ENCODE results near the gene GRIN2A. TPM values are rescaled to one million over a fixed set of nuclear protein-coding genes. Genes with fewer than 3 reads are reported as not detected.

GRIN2A gene
- total and polyA plus RNA-seq, 2 experiments from 2014 or later: not detected

GRCh38 chr16:10178526-10178925 is 3.7 kb downstream of the GRIN2A start:
- TF ChIP-seq EZH2phosphoT487 (IDR thresholded peaks at IDR 0.05; ENCODE audit: insufficient read depth, low read depth) (no peak), EZH2 (IDR thresholded peaks at IDR 0.05; ENCODE audit: insufficient read depth, poor library complexity, severe bottlenecking) (no peak)
- H3K4me3 ChIP-seq: no peak overlapping the region
- H3K4me1 ChIP-seq (ENCODE audit: insufficient read depth): no peaks in the 10 kb centered on the region
- H3K9me3 ChIP-seq (ENCODE audit: low read depth): no peaks in the 10 kb centered on the region
- 60 to 66% methylated on average over 3 of the region's 3 CpGs for WGBS, 2 experiments (ENCODE audit: low coverage in 1 of 2, low lambda C conversion rate in 2 of 2, missing lambda C conversion rate in 2 of 2)
- H3K4me2 ChIP-seq (ENCODE audit: unreplicated experiment): no peak overlapping the region
- in situ Hi-C loops (cut with MboI): loop anchor here (25.0 kb wide), 1 partner anchor 1616 kb away; no protein-coding TSS in a partner anchor
- H3K27me3 ChIP-seq (replicated peaks; ENCODE audit: insufficient read depth): peaks cover 12% of the 10 kb centered on the region
- no peaks in the 10 kb centered on the region for H3F3A ChIP-seq (ENCODE audit: insufficient read depth)
- H2AFZ ChIP-seq: no peak overlapping the region
- no peaks in the 10 kb centered on the region for H3K9me2 ChIP-seq (ENCODE audit: insufficient read depth)
- H4K20me1 ChIP-seq (ENCODE audit: insufficient read depth): no peaks in the 10 kb centered on the region
- H3K79me2 ChIP-seq (ENCODE audit: insufficient read depth): no peaks in the 10 kb centered on the region
- DNase-seq: no peak
- H3K36me3 ChIP-seq (ENCODE audit: low read depth): no peaks in the 10 kb centered on the region
- no peak overlapping the region for H3K27ac ChIP-seq
- no peak overlapping the region for H3K9ac ChIP-seq

DNA sequence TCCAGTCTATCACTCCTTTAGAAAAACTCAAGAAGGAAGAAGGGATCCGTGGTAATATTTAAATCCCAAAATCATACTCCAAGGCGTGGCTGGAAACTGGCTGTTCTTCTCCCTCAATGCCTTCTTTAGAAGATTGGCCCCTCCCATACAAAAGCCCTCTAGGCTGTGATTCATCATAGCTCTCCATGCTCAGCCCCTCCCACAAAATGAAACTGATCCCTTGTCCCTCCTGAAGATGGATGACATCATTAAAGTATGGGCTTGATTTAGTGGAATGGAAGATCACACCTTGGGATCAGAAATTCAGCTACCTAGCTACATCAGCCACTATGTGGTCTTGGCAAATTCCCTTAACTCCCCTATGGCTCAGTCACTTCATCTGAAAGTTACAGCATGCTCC is 4.1 kb downstream of the GRIN2A start:
- no peaks in the 10 kb centered on the region for H3K79me2 ChIP-seq (ENCODE audit: insufficient read depth)
- no peak for TF ChIP-seq EZH2phosphoT487 (IDR thresholded peaks at IDR 0.05; ENCODE audit: insufficient read depth, low read depth)
- TF ChIP-seq EZH2 (IDR thresholded peaks at IDR 0.05; ENCODE audit: insufficient read depth, poor library complexity, severe bottlenecking): no peak
- H3K36me3 ChIP-seq (ENCODE audit: low read depth): no peaks in the 10 kb centered on the region
- no peaks in the 10 kb centered on the region for H3K9me2 ChIP-seq (ENCODE audit: insufficient read depth)
- in situ Hi-C loops (cut with MboI): loop anchor here (25.0 kb wide), 1 partner anchor 1616 kb away; no protein-coding TSS in a partner anchor
- 11 to 19% methylated on average over 2 of the region's 2 CpGs for WGBS, 2 experiments (ENCODE audit: low coverage in 1 of 2, low lambda C conversion rate in 2 of 2, missing lambda C conversion rate in 2 of 2)
- H3K4me3 ChIP-seq: no peak overlapping the region
- no peaks in the 10 kb centered on the region for H4K20me1 ChIP-seq (ENCODE audit: insufficient read depth)
- H2AFZ ChIP-seq: no peak overlapping the region
- H3K9ac ChIP-seq: no peak overlapping the region
- H3K27me3 ChIP-seq (replicated peaks; ENCODE audit: insufficient read depth): peaks cover 9% of the 10 kb centered on the region
- no peak for DNase-seq
- H3K27ac ChIP-seq: no peak overlapping the region
- no peaks in the 10 kb centered on the region for H3F3A ChIP-seq (ENCODE audit: insufficient read depth)
- no peaks in the 10 kb centered on the region for H3K9me3 ChIP-seq (ENCODE audit: low read depth)
- H3K4me1 ChIP-seq (ENCODE audit: insufficient read depth): no peaks in the 10 kb centered on the region
- no peak overlapping the region for H3K4me2 ChIP-seq (ENCODE audit: unreplicated experiment)

DNA sequence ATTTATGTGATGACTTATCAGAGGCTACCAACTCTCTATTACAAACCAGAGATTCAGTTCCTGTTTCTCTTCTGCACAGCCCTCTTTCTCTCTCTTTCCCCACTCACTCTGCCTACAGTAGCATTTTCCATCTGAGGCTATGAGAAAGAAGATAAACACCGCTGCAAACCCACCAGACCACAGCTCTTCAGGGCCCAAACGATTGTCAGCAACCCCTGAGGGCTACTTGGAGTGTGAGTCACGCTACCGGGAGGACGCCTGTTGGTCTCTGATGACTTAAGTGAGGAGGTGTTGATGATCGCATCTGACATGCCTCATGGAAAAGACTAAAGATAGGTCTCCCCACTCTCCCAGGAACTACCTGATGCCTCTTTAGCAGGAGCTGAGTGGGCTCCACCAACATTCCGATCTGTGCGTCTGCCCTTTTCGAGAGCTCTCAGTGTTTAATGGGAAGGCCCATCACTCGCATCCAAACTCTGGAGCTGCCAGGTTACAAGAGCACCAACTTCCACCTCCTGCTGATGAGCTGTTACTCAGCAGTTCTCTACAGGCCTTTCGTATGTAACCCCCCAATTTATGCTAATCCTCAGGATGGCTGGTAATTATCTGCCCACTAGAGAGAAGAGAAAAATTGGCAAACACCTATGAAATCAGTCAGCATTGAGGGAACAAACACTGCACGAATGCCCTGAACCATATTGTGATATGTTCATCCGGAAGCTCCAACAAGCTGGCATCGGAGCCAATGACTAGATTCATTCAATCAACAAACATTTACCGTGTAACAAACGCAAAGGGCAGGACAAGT is 9.2 kb downstream of the GRIN2A start:
- no peaks in the 10 kb centered on the region for H3K9me2 ChIP-seq (ENCODE audit: insufficient read depth)
- TF ChIP-seq EZH2phosphoT487 (IDR thresholded peaks at IDR 0.05; ENCODE audit: insufficient read depth, low read depth): no peak
- no peak for TF ChIP-seq EZH2 (IDR thresholded peaks at IDR 0.05; ENCODE audit: insufficient read depth, poor library complexity, severe bottlenecking)
- no peaks in the 10 kb centered on the region for H3K36me3 ChIP-seq (ENCODE audit: low read depth)
- no peaks in the 10 kb centered on the region for H3K27me3 ChIP-seq (replicated peaks; ENCODE audit: insufficient read depth)
- in situ Hi-C loops (cut with MboI): no loop called here
- 38 to 39% methylated on average over 16 of the region's 16 CpGs for WGBS, 2 experiments (ENCODE audit: low coverage in 1 of 2, low lambda C conversion rate in 2 of 2, missing lambda C conversion rate in 2 of 2)
- H3F3A ChIP-seq (ENCODE audit: insufficient read depth): no peaks in the 10 kb centered on the region
- no peak overlapping the region for H3K9ac ChIP-seq
- H3K4me3 ChIP-seq: no peak overlapping the region
- H3K79me2 ChIP-seq (ENCODE audit: insufficient read depth): no peaks in the 10 kb centered on the region
- no peak overlapping the region for H2AFZ ChIP-seq
- no peaks in the 10 kb centered on the region for H3K9me3 ChIP-seq (ENCODE audit: low read depth)
- H3K27ac ChIP-seq: no peak overlapping the region
- no peak overlapping the region for H3K4me2 ChIP-seq (ENCODE audit: unreplicated experiment)
- peak; percentile 22 for DNase-seq
- no peaks in the 10 kb centered on the region for H4K20me1 ChIP-seq (ENCODE audit: insufficient read depth)
- H3K4me1 ChIP-seq (ENCODE audit: insufficient read depth): no peaks in the 10 kb centered on the region

GRCh38 chr16:10171221-10171620 is 11.0 kb downstream of the GRIN2A start:
- WGBS, 2 experiments (ENCODE audit: low coverage in 1 of 2, low lambda C conversion rate in 2 of 2, missing lambda C conversion rate in 2 of 2): 11 to 13% methylated on average over 4 of the region's 4 CpGs

More at GRCh38 chr16:10171221-10171620, 11.0 kb downstream of the GRIN2A start:
- no peaks in the 10 kb centered on the region for H3K27me3 ChIP-seq (replicated peaks; ENCODE audit: insufficient read depth)
- H3F3A ChIP-seq (ENCODE audit: insufficient read depth): no peaks in the 10 kb centered on the region
- no peaks in the 10 kb centered on the region for H3K9me3 ChIP-seq (ENCODE audit: low read depth)
- DNase-seq: no peak
- no peaks in the 10 kb centered on the region for H3K4me1 ChIP-seq (ENCODE audit: insufficient read depth)
- H3K4me2 ChIP-seq (ENCODE audit: unreplicated experiment): no peak overlapping the region
- no peaks in the 10 kb centered on the region for H3K9me2 ChIP-seq (ENCODE audit: insufficient read depth)
- no peaks in the 10 kb centered on the region for H3K79me2 ChIP-seq (ENCODE audit: insufficient read depth)
- no peaks in the 10 kb centered on the region for H4K20me1 ChIP-seq (ENCODE audit: insufficient read depth)
- no peaks in the 10 kb centered on the region for H3K36me3 ChIP-seq (ENCODE audit: low read depth)
- TF ChIP-seq EZH2phosphoT487 (IDR thresholded peaks at IDR 0.05; ENCODE audit: insufficient read depth, low read depth) (no peak), EZH2 (IDR thresholded peaks at IDR 0.05; ENCODE audit: insufficient read depth, poor library complexity, severe bottlenecking) (no peak)
- H3K4me3 ChIP-seq: no peak overlapping the region
- no peak overlapping the region for H3K9ac ChIP-seq
- in situ Hi-C loops (cut with MboI): no loop called here
- no peak overlapping the region for H3K27ac ChIP-seq
- H2AFZ ChIP-seq: no peak overlapping the region

Measured in GM23248 (cell line).